Anterior cingulate cortex (tissue), 58 donors: ENCODE measurements around the gene AMBRA1.
A peak's percentile ranks its signal among the peaks of the same experiment; 100 is the strongest.

ENCODE experiments used
- DNase-seq, 58 donors: peaks; one replicate each; lab custom pipeline; 2025; lab: John Stamatoyannopoulos, UW

Gene AMBRA1

DNA sequence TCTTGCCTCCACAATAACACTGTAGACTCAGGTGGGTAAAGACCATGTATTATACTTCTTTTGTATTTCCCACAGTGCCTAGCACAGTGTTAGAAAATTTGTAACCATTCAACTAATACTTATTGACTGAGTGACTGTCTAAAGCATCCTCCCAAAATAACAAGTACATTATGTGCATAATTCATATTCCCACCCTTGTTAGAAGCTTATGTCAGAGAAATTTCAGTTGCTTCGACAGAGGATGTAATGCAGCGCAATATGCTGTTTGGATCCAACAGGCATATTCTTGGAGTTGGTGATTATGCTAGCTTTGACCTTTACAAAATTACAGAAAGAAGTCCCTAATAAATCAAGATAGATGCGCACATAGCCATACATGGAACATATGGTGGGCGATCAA lies 53.0 kb downstream of the AMBRA1 start:
- DNase-seq, result no peak

DNA sequence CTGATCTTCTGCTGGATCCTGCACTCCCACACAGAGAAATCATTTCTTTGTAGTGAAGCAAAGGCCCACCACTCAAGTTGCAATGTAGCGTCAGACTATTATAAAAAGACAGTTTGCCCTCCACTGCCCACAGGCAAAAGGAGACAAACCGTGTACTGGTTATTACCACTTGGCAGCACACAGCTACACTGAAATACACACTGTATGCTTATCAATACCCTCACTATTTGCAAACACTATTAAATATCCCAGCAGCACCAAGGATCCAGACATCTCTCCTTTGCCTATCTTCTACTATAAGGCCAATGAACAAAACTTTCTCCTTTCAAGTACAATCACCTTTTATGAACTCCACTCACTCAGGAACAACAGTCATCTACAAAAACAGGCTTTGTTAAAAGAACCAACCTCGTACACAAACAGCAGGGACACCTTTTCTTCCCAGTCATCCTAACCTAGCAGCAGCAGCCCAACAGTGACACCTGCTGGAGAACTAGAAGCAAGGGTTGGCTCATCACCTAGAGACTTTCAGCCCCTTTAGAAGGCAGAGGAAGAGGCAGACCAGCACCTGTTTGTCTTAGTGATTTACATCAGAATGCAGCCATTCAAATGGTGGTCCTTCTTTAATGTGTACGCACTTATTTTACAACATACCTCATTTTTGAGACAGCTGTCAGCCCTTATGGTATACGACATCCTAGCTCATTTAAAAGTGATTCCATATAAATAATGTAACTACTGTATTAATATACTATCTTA lies 56.1 kb downstream of the AMBRA1 start:
- peak in 41 of 58 donors; percentile 5 to 66 (median 25) for DNase-seq

DNA sequence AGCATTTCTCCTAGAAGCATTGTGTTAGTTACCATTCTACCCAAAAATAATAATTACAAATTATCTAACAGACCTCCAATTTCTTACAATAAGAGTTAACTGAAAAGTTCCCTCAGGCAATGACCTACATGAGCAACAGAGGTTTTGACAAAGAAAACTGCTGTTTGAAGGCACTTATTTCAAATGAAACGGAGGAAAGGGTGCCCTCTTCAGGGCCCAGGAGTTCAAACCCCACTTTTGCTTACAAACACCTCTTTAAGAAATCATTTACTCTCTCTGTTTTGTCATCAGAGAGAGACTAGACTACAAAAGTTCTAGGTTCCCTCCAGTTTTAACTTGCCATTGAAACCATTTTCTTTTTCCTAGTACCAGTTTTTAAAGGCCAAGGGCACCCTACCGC lies 56.7 kb downstream of the AMBRA1 start:
- no peak for DNase-seq

DNA sequence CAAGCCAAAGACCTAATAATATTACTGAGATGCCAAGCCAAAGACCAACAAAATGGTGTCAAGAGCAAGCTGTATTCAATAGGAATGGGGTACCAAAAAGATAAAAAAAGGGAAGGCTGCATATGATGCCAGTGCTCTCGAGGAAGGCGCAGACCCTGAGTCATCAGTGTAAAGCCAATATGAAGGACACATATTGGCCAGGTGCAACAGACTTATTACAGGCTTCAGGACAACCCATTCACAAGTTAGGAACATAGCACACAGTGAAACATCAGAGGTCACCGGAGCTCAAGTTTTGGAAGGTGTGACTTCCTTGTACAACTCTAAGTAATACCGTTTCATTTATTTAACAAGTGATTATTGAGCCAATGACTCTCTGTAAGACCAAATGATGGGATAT lies 58.1 kb downstream of the AMBRA1 start:
- DNase-seq, result no peak

DNA sequence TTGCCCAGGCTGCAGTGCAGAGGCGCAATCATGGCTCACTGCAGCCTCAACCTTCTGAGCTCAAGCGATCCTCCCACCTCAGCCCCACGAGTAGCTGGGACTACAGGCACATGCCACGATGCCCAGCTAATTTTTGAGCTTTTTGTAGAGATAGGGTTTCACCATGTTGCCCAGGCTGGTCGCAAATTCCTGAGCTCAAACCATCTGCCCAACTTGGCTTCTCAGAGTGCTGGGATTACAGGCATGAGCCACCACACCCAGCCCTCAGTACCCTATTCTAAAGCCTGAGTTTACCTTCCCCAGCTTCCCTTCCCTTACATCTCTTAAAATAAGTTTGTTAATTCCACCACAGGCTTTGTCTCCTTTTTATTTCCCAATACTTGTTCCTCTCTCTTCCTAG lies 59.1 kb downstream of the AMBRA1 start:
- no peak for DNase-seq

DNA sequence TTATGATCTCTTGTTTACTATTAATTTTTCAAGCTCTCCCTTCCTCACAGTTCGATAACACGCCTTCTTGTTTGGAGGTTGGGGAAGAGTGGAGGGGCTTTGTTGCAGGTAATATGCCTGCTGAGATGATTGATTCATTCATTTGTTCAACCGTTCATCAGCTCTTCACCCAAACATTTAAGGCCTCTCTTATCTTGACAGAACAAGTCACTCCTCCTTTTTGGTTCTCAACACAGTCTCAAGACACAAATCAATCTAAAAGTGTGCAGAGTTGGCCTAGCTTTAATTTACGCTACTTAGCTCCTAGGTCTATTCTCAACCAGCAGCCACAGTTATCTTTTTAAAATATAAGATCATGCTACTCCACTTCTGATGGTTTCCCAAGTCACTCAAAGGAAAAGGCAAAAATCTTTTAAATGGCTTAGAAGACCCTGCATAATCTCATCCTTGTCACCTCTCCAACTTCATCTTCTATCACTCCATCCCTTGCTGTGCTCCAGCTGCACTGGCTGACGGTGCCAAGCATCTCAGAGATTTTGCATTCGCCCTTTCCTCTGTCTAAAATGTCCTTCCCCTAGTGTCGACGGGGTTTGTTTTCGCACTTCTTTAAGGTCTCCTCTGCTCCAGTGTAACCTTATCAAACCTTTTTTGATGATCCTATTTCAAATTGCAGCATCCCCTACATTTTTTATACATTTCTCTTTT lies 60.3 kb downstream of the AMBRA1 start:
- DNase-seq, result no peak

DNA sequence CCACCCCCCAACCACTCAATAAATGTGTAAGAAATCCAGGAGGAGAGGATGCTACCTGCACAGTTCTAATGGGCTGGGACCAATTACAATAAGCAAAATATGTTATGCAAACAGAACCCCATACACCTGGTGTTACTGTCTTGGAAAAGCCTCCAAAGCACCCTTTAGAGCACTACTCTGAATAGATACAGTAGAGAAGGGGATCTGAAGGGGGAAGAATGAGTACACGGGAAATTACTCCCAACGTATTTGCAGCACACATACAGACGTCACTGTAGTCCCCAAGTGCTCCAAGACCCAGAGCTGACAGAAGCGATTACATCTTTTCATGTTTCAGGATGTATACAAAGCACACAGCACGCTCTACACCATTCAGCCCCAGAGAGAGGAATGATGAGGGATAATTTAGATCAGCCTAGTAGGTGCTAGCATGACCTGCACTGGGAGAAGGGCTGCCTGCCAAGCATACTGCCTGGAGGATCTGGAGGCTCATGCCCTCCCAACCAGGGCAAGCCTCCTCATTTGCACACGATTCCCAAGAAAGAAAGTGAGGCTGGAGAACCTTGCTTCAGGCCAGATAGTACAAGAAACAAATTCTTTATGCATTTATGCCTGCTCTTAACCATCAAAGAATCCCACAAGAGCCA lies 63.8 kb downstream of the AMBRA1 start:
- DNase-seq, result no peak

DNA sequence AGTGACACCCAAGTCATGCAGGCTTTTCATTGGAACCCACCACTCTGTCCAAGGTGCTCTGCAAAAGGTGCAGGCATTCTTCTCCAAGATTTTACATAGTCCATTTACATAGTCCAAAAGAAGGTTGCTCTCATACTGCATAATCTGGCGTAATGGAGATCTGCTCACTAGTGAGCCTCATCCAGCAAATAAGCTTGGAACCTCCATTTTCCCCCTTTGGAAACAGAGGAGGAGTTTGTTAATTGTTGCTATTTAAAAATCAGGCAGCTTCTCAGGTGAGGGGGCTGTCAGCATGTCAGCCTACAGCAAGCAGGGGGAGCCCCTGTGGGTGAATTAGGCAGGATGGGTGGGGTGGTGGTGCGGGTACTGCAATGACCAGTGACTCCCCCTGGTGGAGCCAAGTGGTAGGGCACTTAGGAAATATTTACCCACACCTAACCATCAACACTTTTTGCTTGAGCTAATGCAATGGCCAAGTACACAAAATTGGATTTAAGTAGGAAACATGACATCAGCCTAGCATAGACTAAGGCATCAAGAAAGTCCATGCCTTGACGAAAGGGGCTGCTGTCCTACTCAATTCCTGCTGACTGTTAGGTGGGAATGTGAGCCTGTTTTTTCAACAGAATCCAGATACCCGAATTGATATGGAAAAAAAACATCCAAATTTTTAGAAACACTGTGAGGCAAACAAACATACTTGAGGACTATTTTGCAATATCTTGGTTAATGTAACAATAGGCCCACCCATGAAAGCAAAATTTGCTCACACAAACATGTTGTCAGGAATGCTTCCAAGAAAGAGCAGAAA lies 64.5 kb downstream of the AMBRA1 start:
- DNase-seq, result peak in 21 of 58 donors; percentile 4 to 57 (median 22)

DNA sequence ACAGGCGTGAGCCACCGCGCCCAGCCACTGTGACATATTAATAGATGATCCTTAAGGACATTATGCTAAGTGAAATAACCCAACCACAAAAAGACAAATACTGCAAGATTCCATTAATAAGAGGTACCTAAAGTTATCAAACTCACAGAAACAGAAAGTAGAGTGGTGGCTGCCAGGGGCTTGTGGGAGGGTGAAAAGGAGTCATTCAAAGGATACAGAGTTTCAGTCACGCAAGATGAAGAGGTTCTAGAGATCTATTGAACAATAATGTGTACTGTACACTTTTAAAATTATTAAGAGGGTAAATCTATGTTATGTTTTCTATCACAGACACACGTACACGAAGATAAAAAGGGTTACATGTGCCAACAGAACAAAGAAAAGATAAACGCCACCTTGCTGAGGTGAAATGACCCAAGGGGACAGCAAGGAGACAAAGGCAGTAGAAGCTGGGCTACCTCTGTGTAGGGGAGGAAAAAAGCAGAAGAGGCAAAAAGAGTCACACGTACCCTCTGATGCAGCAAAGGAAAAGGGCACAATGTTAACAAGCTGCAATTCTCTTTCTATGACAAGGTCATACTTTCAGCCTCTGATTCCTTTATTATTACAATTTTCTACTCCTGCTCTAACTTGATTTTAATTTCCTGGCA lies 65.3 kb downstream of the AMBRA1 start:
- DNase-seq, result no peak

DNA sequence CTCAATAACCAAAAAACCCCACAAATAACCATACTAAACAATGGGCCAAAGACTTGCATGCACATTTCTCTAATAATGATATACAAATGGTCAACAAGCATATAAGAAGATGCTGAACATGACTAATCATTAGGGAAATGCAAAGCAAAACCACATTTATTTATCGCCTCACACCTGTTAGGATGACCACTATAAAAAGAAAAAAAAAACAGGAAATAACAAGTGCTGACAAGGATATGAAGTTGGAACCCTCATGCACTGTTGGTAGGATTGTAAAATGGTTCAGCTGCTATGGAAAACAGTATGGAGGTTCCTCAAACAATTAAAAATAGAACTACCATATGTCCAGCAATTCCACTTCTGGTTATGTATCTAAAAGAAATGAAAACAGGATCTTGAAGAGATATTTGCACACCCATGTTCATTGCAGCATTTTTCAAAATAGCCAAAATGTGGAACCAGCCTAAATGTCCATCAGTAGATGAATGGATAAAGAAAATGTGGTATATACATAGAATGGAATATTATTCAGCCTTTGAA lies 66.2 kb downstream of the AMBRA1 start:
- DNase-seq, result no peak

DNA sequence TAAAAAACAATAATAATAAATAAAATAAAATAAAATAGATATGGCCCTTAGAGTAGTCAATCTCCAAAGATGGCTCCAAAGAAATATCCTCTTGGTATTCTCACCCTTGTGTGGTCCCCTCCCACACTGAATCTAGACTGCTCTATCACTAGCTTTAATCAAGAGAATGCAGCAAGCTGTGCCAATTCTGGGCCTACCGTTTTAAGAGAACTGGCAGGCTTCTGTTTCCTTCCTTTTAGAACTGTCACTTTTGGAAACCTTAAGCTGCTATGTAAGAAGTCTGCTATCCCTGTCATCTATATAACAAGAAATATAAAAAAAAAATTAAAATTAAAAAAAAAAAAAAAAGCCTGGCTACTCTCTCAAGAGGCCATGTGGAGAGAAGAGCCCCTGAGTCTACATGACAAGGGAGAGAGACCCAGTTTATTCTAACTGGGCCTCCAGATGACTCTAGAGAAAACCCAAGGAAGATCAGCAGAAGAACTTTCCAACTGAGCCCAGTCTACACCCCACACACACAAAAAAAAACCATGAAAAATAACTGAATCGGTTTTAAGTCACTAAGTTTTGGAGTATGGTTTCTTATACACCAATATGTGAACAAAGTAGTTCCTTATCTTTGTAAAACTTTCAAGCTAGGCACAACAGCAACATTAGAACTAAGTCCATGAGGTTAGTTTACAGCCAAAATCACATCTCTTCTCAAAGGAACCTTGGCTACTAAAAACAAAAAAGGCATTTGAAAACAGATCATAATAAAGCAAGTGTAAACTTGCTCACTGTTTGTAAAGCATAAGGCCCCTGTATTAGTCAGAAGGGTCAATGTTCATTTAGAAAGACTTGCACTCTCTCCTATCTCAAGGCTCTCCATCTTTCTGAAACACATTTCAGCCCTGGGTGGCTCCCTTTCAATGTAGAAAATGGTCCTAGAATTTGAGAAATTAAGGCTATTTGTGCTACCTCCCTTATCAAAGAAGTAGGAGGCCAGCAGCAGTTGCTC lies 67.3 kb downstream of the AMBRA1 start:
- no peak for DNase-seq

DNA sequence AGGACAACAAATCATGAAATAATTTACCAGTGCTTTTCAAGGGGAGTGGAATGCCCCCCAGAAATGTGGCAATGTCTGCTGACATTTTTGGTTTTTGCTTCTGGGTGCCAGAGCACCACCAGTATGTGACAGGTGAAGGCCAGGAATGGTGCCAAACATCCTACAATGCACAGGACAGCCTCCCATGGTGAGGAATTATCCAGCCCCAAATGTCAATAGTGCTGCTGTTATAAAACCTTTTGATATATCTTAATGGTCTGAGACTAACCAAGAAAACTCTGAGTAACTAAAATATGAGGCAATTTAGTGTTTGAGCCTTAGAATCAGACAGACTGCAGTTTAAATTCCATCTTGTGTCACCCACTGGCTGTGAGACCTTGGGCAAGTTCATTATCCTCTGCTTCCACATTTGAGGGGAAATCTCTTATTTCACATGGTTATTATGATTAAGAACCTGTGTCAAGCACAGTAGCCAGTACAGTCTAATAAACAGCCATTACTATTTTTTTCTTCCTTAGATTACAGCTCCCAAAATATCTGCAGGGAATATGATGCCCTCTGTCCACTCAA lies 69.5 kb downstream of the AMBRA1 start:
- no peak for DNase-seq

DNA sequence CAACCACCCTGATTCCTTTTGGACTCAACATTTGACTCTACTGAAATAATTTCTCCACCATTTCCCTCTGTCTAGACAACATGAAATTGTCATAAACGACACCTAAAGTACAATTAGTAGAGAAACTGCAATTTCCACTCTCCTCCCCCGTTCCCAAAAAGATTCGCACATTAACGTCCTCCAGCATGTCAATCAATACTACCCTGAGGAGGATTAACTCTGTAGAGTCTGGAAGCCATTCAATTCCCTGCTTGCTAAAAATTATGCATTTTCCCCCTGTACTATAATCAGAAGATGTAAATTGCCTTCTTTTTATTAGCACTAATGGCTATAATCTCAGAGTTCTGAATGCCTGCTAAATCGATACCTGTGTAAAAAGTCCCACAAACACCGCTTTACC lies 70.5 kb downstream of the AMBRA1 start:
- no peak for DNase-seq

DNA sequence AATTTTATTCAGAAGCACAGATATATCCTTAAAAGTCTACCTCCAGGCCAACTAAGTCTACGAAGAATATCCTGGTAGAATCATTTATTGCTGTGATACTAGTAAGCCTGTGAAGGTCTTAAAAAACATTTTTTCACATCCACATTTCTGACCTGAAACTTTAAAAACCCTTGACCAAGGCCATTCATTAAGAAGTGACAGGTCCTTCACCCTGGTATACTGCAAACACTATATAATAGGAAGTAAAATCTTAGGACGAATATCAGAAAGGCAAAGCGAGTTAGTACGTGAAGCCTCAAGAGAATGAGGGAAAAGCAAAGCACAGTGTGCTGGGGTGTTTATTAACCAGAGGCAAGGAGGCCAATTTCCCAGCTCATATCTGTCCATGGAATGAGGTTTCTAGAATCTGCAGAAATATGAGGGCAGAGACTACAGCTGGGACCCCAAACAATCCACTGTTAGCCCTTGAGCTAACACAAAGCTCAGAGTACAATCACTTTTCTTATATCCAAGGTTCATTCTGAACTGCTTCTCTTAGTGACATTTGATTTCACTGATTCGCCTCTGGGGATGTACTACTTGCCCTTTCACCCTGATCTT lies 71.0 kb downstream of the AMBRA1 start:
- DNase-seq, result no peak

DNA sequence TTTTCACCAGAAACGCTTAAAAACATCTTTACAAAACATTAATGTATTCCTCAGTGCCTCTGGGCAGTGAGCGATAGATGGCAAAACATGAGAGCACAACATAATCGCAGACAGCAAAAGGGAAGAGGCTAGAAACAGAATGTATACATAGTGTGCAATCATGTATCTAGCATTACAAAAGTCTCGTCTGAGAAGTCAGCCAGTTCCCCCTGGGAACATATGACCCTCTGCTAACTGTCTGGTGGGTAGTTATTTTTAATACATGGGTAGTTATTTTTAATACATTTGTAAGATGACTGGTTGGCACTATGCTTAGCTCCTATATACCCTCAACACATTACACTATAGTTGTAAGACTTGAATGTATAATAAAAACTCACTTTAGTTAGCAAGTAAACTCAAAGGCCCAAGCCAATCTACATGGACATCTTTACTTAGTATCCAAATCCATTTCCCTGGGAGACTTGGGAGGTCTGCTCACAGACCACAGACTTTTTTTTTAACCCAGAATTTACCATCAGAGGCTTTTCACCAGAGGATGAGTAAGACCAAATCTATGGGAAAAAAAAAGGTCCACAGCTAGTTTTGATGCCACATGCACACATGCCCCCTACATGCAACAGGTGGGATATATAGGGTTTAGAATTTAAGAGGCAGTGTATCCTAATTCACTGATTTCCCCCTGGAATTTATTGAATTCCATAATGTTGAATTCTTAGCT lies 71.7 kb downstream of the AMBRA1 start:
- no peak for DNase-seq

DNA sequence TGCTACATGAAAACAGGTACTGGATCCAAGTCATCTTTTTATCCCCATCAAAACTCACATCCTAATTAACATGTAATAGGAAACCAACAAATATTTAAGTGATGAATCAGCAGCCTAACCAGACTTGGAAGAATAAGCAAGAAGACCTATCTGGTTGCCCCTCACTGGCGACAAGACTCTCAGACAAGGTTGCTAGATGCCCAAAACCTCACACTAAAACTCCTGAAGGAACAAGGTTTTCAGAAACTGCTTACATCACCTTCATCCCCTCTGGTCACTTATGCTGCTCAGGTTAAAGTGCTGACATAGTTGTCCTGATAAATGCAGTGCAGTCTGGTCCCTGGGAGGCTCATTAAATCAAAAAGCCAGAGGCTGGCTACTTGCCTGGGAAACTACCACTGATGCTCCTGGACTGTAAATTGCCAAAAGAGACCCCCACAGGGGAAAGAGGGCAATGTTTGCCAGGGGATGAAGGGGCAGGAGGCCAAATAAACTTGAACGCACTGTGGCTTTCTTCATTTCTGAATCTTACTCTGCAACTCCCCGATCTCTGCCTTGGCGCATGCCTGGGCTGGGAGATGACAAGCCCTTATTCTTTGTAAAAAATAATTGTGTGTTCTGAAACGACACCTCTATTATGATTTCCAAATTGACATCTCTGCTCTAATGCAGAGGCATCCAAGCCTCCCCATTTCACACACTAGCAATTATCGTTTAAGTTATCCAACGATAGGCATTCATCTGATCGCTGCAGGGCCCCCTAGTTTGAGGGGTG lies 72.7 kb downstream of the AMBRA1 start:
- peak in 6 of 58 donors; percentile 2 to 21 (median 11) for DNase-seq
